GM12872 (cell line): ENCODE results near the gene ANKRD55.

Experiments used
- TF ChIP-seq, protein P1 (sequence below): IDR thresholded peaks from 3 replicates; pipeline ENCODE4 v1.5.1; 2011; ENCODE audit warnings: low read depth, mild to moderate bottlenecking, low read length, moderate library complexity; ENCODE audit not compliant: insufficient read depth

ANKRD55 gene

DNA sequence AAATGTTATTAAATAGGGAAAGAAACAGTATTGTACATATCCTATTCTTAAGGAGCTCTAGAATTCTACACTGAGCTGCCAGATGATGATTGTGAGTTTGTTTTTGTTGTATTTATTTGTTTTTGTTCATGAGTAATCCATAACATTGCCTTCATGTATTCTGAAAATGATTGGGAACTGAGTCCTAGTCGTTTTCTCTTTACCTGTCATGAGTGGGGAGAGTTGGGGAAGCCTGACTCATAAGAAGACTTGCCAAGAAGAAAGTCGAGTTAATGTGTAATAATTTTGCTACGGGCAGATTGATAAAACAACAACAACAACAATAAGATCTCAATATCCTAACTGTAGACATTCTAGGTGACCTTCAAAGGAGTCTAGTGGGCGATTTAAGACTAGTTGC is 103.8 kb downstream of the ANKRD55 start:
- TF ChIP-seq, protein P1, sequence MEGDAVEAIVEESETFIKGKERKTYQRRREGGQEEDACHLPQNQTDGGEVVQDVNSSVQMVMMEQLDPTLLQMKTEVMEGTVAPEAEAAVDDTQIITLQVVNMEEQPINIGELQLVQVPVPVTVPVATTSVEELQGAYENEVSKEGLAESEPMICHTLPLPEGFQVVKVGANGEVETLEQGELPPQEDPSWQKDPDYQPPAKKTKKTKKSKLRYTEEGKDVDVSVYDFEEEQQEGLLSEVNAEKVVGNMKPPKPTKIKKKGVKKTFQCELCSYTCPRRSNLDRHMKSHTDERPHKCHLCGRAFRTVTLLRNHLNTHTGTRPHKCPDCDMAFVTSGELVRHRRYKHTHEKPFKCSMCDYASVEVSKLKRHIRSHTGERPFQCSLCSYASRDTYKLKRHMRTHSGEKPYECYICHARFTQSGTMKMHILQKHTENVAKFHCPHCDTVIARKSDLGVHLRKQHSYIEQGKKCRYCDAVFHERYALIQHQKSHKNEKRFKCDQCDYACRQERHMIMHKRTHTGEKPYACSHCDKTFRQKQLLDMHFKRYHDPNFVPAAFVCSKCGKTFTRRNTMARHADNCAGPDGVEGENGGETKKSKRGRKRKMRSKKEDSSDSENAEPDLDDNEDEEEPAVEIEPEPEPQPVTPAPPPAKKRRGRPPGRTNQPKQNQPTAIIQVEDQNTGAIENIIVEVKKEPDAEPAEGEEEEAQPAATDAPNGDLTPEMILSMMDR: no peak

DNA sequence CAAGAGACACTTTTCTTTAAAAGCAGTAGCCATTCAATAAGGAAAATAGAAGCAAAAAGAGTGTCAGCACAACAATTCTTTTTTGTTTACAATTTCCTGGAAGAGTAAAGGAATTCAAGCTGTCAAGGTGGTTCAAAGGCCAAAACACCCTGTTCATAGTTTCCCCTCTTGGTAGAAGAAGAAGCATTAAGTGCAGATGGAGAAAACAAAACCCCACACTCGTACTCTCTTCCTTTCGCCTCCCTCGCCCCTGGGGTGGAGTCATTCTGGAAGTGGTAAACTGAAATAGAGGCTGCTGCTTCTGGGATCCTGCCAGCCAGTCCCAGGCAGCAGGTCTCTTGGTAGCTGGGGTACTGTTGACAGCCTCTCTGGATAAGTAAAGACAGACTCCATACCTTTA is 105.0 kb downstream of the ANKRD55 start:
- TF ChIP-seq, protein P1: no peak

DNA sequence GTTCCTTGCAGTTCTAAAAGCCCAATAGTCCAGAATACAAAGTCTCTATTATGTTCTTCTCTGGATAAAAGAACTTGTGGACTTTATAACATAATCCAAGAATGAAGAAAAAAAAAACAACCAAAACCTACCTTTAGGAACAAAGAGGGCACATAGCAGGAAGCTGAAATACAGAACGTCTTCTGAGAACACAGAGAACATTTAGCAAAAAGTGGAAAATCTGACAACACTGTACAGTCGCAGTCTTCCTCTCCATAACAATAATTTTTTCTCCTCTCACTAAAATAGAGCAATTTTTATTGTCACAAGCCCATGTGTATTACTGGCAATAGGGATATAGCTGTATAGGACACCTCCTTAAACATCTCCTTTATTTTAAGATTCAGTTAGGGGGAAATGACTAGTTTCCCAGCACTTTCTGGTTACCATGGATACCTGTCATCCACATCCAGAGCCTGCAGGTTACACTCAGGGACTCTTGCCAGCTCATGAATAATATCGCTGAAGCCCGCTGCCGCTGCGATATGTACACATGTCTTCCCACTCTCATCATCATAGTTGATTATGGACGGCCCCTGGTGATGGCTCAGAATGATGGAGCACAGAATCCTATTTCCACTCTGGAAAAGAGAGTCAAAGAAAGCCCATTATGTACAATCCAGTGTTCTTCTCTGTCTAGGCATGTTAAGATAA is 106.5 kb downstream of the ANKRD55 start:
- TF ChIP-seq, protein P1: no peak

DNA sequence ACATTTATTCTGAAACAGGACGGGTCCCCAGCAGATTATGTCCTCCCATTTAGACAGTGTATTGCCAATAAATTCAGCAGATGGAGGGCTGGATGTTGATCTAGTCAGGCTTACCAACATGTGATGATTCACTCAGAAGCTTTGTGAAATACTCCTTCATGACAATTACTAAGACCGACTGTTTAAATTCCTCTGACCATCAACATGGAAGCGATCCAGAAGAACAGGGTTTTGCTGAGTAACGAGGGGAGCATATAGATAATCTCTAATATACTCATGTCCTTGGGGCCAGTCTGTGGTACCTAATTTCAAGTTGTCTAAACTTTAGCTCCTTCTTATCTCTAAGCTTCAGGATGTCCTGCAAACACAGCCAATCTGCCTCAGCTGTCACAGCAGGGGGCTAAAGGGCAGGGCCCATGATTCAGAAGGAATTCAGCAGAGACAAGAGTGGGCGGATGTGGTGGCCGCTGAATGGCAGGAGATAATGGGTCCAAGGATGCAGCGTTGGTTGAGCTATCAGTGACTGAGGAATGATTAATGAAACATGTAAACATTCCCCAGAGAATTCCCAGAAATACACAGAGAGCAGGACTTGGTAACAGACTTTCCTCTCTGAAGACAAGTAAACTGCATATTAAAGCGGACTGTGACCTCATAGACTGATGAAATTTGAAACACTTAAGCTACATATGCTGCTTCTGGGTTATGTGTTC is 109.4 kb downstream of the ANKRD55 start:
- TF ChIP-seq, protein P1: no peak

DNA sequence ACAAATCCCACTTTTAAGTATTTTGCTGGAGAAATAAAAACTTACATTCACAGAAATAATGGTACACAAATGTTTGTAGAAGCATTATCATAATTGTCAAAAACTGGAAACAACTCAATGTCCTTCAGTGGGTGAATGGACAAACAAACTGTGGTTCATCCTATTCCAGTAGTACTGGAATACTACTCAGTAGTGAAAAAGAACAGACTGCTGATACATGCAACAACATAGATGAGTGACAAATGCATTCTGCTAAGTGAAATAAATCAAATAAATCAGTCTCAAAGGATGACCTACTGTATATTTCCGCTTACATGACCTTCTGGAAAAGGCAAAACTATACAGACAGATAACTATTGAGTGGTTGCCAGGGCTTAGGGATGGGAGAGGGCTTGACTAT is 114.1 kb downstream of the ANKRD55 start:
- TF ChIP-seq, protein P1: no peak

DNA sequence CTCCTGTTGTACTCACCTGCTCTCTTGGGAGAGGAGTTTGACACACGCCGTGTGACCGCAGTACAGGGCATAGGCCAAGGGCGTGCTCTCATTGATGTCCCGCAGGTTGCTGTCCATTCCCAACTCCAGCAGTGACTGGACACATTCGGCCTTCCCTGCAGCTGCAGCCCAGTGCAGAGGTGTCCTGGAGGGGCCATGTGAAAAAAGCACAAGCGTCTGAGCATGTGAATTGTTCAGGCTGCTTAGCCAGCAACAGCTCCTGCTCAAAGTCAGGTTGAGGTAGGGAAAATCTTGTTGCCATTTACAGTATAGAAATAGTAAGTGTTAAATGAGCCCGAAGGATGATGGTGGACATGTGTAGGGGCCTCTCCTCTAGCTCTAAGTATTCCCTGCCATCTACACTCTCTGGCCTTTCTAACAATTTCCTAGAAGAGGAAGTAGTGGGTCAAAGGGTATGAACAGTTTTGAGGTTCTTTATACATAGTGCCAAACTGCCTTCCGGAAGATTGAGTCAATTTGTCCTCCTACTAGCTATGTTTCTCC is 116.5 kb downstream of the ANKRD55 start:
- TF ChIP-seq, protein P1: no peak

DNA sequence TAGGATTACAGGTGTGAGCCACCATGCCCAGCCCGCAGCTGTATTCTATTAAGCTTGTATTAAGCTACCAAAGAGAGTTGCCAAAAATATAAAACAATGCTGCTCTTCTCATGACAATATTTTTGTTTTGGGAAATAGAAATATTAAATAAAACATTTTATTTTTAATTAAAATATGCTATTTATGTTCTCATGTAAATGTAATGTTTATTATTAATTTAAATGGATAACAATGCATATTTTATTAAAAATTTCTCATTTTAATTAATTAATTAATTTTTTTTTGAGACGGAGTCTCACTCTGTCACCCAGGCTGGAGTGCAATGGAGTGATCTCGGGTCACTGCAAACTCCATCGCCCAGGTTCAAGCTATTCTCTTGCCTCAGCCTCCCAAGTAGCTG is 117.5 kb downstream of the ANKRD55 start:
- TF ChIP-seq, protein P1: no peak
